HepG2 (cell line): ENCODE measurements around the gene RARS2. TPM values are rescaled to one million over a fixed set of nuclear protein-coding genes. Genes with fewer than 3 reads are reported as not detected.

ENCODE experiments used
- AKNA ChIP-seq: sonication (generic); formaldehyde crosslinking; IDR thresholded peaks from 2 replicates; pipeline ENCODE4 v1.4.0; 2020; ENCODE audit warnings: missing genetic modification reagents, borderline replicate concordance
- CSRNP2 ChIP-seq: sonication (generic); formaldehyde crosslinking; conservative IDR thresholded peaks from 2 replicates; pipeline ENCODE4 v1.8.0; 2022; ENCODE audit warnings: low read depth, missing genetic modification reagents
- ELF4 ChIP-seq: sonication (generic); formaldehyde crosslinking; IDR thresholded peaks from 2 replicates; pipeline ENCODE4 v1.5.0; 2020; ENCODE audit warnings: missing genetic modification reagents, mild to moderate bottlenecking, moderate library complexity, borderline replicate concordance
- FOXP4 ChIP-seq: sonication (generic); formaldehyde crosslinking; IDR thresholded peaks from 2 replicates; pipeline ENCODE4 v1.4.0; 2020; ENCODE audit warnings: missing genetic modification reagents
- HMG20A ChIP-seq: IDR thresholded peaks from 2 replicates; pipeline ENCODE4 v1.6.1; 2016; ENCODE audit warnings: borderline replicate concordance
- IKZF5 ChIP-seq: IDR thresholded peaks from 2 replicates; pipeline ENCODE4 v1.6.1; 2018; ENCODE audit warnings: missing genetic modification reagents, mild to moderate bottlenecking, missing compliant biosample characterization
- PBX3 ChIP-seq: sonication (generic); formaldehyde crosslinking; IDR thresholded peaks from 2 replicates; pipeline ENCODE4 v1.8.1; 2023; ENCODE audit warnings: missing genetic modification reagents, inconsistent platforms, borderline replicate concordance
- SRSF4 ChIP-seq: fragments of 200-400 bp; formaldehyde crosslinking; IDR thresholded peaks from one replicate; pipeline ENCODE4 v1.6.1; 2018; ENCODE audit warnings: mild to moderate bottlenecking, low read depth, low read length, moderate library complexity; ENCODE audit not compliant: poor library complexity, severe bottlenecking
- SUZ12 ChIP-seq: fragments of 150-350 bp; IDR thresholded peaks from 2 replicates; pipeline ENCODE4 v1.6.1; 2014; ENCODE audit warnings: low read depth, low read length
- THRA ChIP-seq: sonication (generic); formaldehyde crosslinking; IDR thresholded peaks from 2 replicates; pipeline ENCODE4 v1.4.0; 2020; ENCODE audit warnings: missing genetic modification reagents, borderline replicate concordance
- ZIK1 ChIP-seq: sonication (generic); formaldehyde crosslinking; IDR thresholded peaks from 2 replicates; pipeline ENCODE4 v1.5.0; 2020; ENCODE audit warnings: mild to moderate bottlenecking, low read depth, missing genetic modification reagents, borderline replicate concordance
- ZNF550 ChIP-seq: sonication (generic); formaldehyde crosslinking; IDR thresholded peaks from 2 replicates; pipeline ENCODE4 v1.4.0; 2020; ENCODE audit warnings: mild to moderate bottlenecking, missing genetic modification reagents, borderline replicate concordance
- ZNF629 ChIP-seq: sonication (generic); formaldehyde crosslinking; conservative IDR thresholded peaks from 2 replicates; pipeline ENCODE4 v1.5.0; 2020; ENCODE audit warnings: missing genetic modification reagents
- ZNF839 ChIP-seq: sonication (generic); formaldehyde crosslinking; IDR thresholded peaks from 2 replicates; pipeline ENCODE4 v1.4.0; 2020; ENCODE audit warnings: missing genetic modification reagents, mild to moderate bottlenecking, borderline replicate concordance
- polyA plus RNA-seq, 8 experiments: library from polyadenylated mRNA; depleted of rRNA in 3 of 8; stranded (reverse) in 7 of 8; unstranded in 1 of 8; fragments of >200 nt; fragmentation: Illumina TruSeq in 4 of 8; extraction: Trizol in 4 of 8; gene quantifications; 2 replicates each; pipeline versions ENCODE4 v1.2.1 to v1.2.3, GENCODE V29; 2011 to 2016; ENCODE audit warnings: low read depth in 4 of 8, missing spikeins in 1 of 8, mixed read lengths in 1 of 8; ENCODE audit not compliant: insufficient read depth in 1 of 8
- total RNA-seq, 5 experiments: library from RNA; depleted of rRNA; stranded (reverse); fragments of >200 nt; fragmentation: Illumina TruSeq; extraction: Trizol; gene quantifications; 2 replicates each; pipeline ENCODE4 v1.2.3, GENCODE V29; 2016; ENCODE audit warnings: low read depth in 1 of 5

The RARS2 gene
- total and polyA plus RNA-seq, 2 of the 13 experiments (the other 11 are each of a cell fraction or from before 2014, with no cell fraction given): 23.4 to 80.1 TPM

GRCh38 chr6:87472525-87473418, 117.0 kb downstream of the RARS2 start, which contains the start of gene SLC35A1 (continued):
- TF ChIP-seq ELF4 (CRISPR knock-in tag) (peak; percentile 61; the same call in 1 of the 2 replicates), CSRNP2 (CRISPR knock-in tag) (no peak), ZNF839 (CRISPR knock-in tag) (no peak; the same call in 1 of the 2 replicates), SUZ12 (peak; percentile 23; the same call in 1 of the 2 replicates), ZNF550 (CRISPR knock-in tag) (no peak), AKNA (no peak), SRSF4 (no peak), HMG20A (CRISPR knock-in tag) (no peak; the same call in 1 of the 2 replicates), FOXP4 (CRISPR knock-in tag) (no peak), PBX3 (no peak), THRA (CRISPR knock-in tag) (0 out of 2 replicates have a peak, but pooled peaks have one; percentile 15), ZNF629 (CRISPR knock-in tag) (0 out of 2 replicates have a peak, but pooled peaks have one; percentile 36), IKZF5 (peak; percentile 67), ZIK1 (CRISPR knock-in tag) (peak; percentile 76; the same call in 1 of the 2 replicates)
